ENCODE measurements around the gene VNN1. TPM values are rescaled to one million over a fixed set of nuclear protein-coding genes. Genes with fewer than 3 reads are reported as not detected.

VNN1 gene
- total and polyA plus RNA-seq, 5 experiments from 2014 or later = not detected

Other genes starting within 250 kb of the VNN1 start
- gene STX7, start 200.9 kb downstream of the VNN1 start, total RNA-seq = 10 to 100 TPM; 28.0 to 29.2 TPM
- gene STX7, start 200.9 kb downstream of the VNN1 start, polyA plus RNA-seq = 1 to 10 TPM; 2.9 to 9.6 (median 6.5) TPM
- gene TAAR9, start 175.8 kb downstream of the VNN1 start, total RNA-seq = not detected
- gene TAAR9, start 175.8 kb downstream of the VNN1 start, polyA plus RNA-seq = not detected
- not detected for gene TAAR8, start 161.4 kb downstream of the VNN1 start, total RNA-seq
- not detected for gene TAAR8, start 161.4 kb downstream of the VNN1 start, polyA plus RNA-seq
- gene TAAR6, start 143.7 kb downstream of the VNN1 start, total RNA-seq = not detected
- gene TAAR6, start 143.7 kb downstream of the VNN1 start, polyA plus RNA-seq = not detected
- not detected for gene TAAR5, start 124.3 kb downstream of the VNN1 start, total RNA-seq
- gene TAAR5, start 124.3 kb downstream of the VNN1 start, polyA plus RNA-seq = not detected
- not detected for gene TAAR2, start 89.8 kb downstream of the VNN1 start, total RNA-seq
- not detected for gene TAAR2, start 89.8 kb downstream of the VNN1 start, polyA plus RNA-seq
- not detected for gene TAAR1, start 54.9 kb downstream of the VNN1 start, total RNA-seq
- not detected for gene TAAR1, start 54.9 kb downstream of the VNN1 start, polyA plus RNA-seq
- 10 to 100 TPM; 46.3 to 46.4 TPM for gene VNN2, start 43.8 kb upstream of the VNN1 start, total RNA-seq
- gene VNN2, start 43.8 kb upstream of the VNN1 start, polyA plus RNA-seq = 10 to 100 TPM; 42.7 to 52.0 (median 48.0) TPM
- gene SLC18B1, start 84.6 kb upstream of the VNN1 start, total RNA-seq = 10 to 100 TPM; 18.1 to 19.3 TPM
- 10 to 100 TPM; 15.3 to 19.3 (median 16.9) TPM for gene SLC18B1, start 84.6 kb upstream of the VNN1 start, polyA plus RNA-seq
- gene RPS12, start 100.5 kb upstream of the VNN1 start, total RNA-seq = 1,000 to 10,000 TPM; 2,730 to 2,845 TPM
- gene RPS12, start 100.5 kb upstream of the VNN1 start, polyA plus RNA-seq = 1,000 to 10,000 TPM; 3,456 to 3,652 (median 3,491) TPM